ENCODE measurements around the gene TARDBP.
A peak's percentile ranks its signal among the peaks of the same experiment; 100 is the strongest.
"Not testable (repeated sequence)": the region's sequence is repeated elsewhere in the genome, so short reads cannot be mapped to it uniquely, and the experiment has no call there.

The TARDBP gene

DNA sequence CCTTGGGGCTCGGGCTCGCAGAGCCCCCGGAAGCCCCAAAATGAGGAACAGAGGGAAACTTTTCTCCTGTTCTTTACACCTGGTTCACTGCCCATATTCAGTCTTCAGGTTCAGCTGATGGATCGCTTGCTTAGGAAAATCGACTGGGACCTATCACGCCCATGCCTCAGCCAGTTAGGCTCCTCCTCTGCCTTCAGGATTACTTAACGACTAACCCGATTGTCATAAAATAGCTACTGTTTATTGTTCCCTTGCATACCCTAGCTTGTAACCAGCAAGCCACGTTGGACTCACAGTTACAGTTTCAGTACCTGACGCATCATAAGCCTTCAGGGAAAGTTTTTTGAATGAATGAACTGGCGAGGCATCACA lies 692 bp downstream of the TARDBP start:
- H3K27ac ChIP-seq: peak overlapping the region; percentile 97
- TF ChIP-seq, protein P1, sequence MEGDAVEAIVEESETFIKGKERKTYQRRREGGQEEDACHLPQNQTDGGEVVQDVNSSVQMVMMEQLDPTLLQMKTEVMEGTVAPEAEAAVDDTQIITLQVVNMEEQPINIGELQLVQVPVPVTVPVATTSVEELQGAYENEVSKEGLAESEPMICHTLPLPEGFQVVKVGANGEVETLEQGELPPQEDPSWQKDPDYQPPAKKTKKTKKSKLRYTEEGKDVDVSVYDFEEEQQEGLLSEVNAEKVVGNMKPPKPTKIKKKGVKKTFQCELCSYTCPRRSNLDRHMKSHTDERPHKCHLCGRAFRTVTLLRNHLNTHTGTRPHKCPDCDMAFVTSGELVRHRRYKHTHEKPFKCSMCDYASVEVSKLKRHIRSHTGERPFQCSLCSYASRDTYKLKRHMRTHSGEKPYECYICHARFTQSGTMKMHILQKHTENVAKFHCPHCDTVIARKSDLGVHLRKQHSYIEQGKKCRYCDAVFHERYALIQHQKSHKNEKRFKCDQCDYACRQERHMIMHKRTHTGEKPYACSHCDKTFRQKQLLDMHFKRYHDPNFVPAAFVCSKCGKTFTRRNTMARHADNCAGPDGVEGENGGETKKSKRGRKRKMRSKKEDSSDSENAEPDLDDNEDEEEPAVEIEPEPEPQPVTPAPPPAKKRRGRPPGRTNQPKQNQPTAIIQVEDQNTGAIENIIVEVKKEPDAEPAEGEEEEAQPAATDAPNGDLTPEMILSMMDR (conservative IDR thresholded peaks at IDR 0.05): no peak

DNA sequence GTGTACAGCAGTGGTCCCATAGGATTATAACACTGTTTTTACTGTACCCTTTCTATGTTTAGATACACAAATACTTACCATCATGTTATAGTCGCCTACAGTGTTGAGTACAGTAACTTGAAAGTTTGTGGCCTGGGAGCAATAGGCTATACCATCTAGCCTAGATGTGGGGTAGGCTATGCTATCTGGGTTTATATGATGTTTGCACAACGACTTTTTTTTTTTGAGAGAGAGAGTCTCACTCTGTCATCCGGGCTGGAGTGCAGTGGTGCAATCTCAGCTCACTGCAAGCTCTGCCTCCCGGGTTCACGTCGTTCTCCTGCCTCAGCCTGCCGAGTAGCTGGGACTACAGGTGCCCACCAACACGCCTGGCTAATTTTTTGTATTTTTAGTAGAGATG lies 6.9 kb downstream of the TARDBP start:
- not testable (repeated sequence) for H3K27ac ChIP-seq

DNA sequence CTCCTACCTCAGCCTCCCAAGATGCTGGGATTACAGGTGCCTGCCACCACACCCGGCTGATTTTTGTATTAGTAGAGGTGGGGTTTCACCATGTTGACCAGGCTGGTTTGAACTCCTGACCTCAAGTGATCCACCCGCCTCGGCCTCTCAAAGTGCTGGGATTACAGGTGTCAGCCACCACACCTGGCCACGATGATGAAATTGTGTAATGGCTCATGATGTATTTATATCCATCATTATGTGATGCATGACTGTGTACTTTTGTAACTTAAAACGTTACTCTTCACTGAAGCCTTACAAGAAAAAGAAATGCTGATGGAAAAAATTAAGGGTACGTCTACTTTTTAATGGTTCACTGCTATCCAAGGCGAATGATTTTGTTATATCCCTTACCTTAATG lies 7.5 kb downstream of the TARDBP start:
- no peak overlapping the region for H3K27ac ChIP-seq
- TF ChIP-seq, protein P1 (conservative IDR thresholded peaks at IDR 0.05): no peak

DNA sequence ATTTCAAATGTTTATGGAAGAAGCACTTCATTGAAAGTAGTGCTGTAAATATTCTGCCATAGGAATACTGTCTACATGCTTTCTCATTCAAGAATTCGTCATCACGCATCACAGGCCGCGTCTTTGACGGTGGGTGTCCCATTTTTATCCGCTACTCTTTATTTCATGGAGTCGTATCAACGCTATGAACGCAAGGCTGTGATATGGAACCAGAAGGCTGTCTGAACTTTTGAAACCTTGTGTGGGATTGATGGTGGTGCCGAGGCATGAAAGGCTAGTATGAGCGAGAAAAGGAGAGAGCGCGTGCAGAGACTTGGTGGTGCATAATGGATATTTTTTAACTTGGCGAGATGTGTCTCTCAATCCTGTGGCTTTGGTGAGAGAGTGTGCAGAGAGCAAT lies 10.7 kb downstream of the TARDBP start:
- no peak overlapping the region for H3K27ac ChIP-seq
- TF ChIP-seq, protein P1 (conservative IDR thresholded peaks at IDR 0.05): no peak

DNA sequence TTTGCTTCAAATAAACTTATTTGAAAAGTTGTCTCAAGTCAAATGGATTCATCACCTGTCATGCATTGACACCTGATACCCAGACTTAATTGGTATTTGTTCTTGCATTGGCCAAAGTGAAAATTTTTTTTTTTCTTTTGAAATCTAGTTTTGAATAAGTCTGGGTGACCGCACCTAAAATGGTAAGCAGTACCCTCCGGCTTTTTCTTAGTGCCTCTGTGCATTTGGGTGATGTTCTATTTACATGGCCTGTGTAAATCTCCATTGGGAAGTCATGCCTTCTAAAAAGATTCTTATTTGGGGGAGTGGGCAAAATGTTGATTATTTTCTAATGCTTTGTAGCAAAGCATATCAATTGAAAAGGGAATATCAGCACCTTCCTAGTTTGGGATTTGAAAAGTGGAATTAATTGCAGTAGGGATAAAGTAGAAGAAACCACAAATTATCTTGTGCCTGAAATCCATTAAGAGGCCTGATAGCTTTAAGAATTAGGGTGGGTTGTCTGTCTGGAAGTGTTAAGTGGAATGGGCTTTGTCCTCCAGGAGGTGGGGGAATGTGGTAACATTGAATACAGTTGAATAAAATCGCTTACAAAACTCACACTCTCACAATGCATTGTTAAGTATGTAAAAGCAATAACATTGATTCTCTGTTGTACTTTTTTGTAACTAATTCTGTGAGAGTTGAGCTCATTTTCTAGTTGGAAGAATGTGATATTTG lies 11.9 kb downstream of the TARDBP start:
- no peak overlapping the region for H3K27ac ChIP-seq
- TF ChIP-seq, protein P1 (conservative IDR thresholded peaks at IDR 0.05): no peak

DNA sequence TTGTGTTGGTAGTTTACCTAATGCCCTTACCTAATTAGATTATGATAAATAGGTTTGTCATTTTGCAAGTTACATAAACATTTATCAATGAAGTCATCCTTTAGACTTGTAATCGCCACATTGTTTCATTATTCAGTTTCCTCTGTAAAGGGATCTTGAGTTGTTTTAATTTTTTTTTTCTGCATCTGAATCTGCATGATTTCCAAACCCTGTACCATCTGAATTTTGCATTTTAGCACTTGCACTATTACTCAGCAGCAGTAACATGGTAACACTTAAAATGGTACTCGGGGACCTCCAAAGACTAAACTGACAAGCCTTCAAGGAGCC lies 12.4 kb downstream of the TARDBP start:
- no peak overlapping the region for H3K27ac ChIP-seq
- TF ChIP-seq, protein P1 (conservative IDR thresholded peaks at IDR 0.05): no peak

DNA sequence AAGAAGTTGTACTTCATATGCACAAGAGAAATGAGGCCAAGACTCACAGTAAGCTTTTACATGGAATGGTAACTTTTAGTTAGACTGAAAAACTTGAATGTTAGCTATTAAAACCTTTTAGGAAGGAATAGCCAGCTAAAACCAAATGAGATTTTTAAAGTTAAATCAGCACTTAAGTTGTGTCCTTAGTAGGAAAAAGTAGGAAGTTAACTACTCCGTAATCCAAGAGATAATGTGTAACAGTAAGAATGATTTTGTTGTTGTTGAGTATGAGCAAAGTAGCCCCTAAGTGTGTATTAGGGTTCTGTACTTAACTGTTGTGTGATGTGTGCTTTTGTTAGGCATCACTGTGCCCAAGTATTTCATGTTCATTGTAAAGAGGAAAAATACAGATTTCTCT lies 13.2 kb downstream of the TARDBP start:
- TF ChIP-seq, protein P1 (conservative IDR thresholded peaks at IDR 0.05): no peak
- no peak overlapping the region for H3K27ac ChIP-seq

DNA sequence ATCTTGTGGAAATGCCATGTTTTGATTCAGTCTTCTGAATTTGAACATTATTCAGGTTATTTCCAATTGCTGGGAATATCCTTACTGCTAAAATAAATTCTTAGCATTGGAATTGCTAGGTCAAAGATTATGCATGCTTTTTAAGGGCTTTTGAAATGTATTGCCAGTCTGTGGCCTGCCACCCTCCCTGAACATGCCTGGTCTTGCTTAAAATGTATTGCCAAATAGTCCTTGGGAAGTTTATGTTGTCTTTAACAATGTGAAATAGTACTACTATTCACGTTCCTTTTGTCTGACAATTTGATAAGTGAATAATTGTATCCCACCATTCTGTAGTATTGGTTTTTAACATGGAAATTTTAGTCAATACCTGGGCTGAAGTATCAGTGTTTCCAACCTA lies 13.6 kb downstream of the TARDBP start:
- H3K27ac ChIP-seq: no peak overlapping the region
- TF ChIP-seq, protein P1 (conservative IDR thresholded peaks at IDR 0.05): no peak

All from VCaP (cell line).